GM19099 (cell line): ENCODE data around the gene LRRC71.

Experiments
- POLR2A ChIP-seq: IDR thresholded peaks from 3 replicates; pipeline ENCODE4 v1.6.1; 2011; ENCODE audit warnings: low read depth; ENCODE audit not compliant: insufficient read length; ENCODE audit errors: extremely low read depth

The LRRC71 gene

GRCh38 chr1:156943756-156944155, 23.3 kb downstream of the LRRC71 start:
- no peak for TF ChIP-seq POLR2A

GRCh38 chr1:156944268-156944667, 23.8 kb downstream of the LRRC71 start:
- no peak for TF ChIP-seq POLR2A

- no peak for TF ChIP-seq POLR2A
Measured at GRCh38 chr1:156944848-156945247, 24.4 kb downstream of the LRRC71 start.

GRCh38 chr1:156945881-156946661, 25.6 kb downstream of the LRRC71 start:
- no peak for TF ChIP-seq POLR2A

GRCh38 chr1:156947127-156947526, 26.7 kb downstream of the LRRC71 start:
- TF ChIP-seq POLR2A, result no peak

GRCh38 chr1:156947818-156948525, 27.5 kb downstream of the LRRC71 start:
- no peak for TF ChIP-seq POLR2A

- no peak for TF ChIP-seq POLR2A
Measured at GRCh38 chr1:156948708-156949107, 28.3 kb downstream of the LRRC71 start.

GRCh38 chr1:156949127-156949526, 28.7 kb downstream of the LRRC71 start:
- no peak for TF ChIP-seq POLR2A

GRCh38 chr1:156951371-156951770, 30.9 kb downstream of the LRRC71 start:
- TF ChIP-seq POLR2A, result no peak

- no peak for TF ChIP-seq POLR2A
Measured at GRCh38 chr1:156953571-156953970, 33.1 kb downstream of the LRRC71 start.

GRCh38 chr1:156956333-156956732, 35.9 kb downstream of the LRRC71 start:
- TF ChIP-seq POLR2A, result no peak

GRCh38 chr1:156957634-156958033, 37.2 kb downstream of the LRRC71 start:
- no peak for TF ChIP-seq POLR2A

- no peak for TF ChIP-seq POLR2A
Measured at GRCh38 chr1:156958247-156958714, 37.8 kb downstream of the LRRC71 start.

- no peak for TF ChIP-seq POLR2A
Measured at GRCh38 chr1:156959414-156959813, 39.0 kb downstream of the LRRC71 start.

- no peak for TF ChIP-seq POLR2A
Measured at GRCh38 chr1:156959925-156960324, 39.5 kb downstream of the LRRC71 start.

GRCh38 chr1:156961709-156962108, 41.3 kb downstream of the LRRC71 start:
- TF ChIP-seq POLR2A, result no peak
